Urinary bladder (tissue), 4 donors: ENCODE data around the gene MOB4. TPM values are rescaled to one million over a fixed set of nuclear protein-coding genes. Genes with fewer than 3 reads are reported as not detected.
"Not testable (repeated sequence)": the region's sequence is repeated elsewhere in the genome, so short reads cannot be mapped to it uniquely, and the experiment has no call there.

Experiments
- DNase-seq: peaks from one replicate; pipeline ENCODE4 v3.0.0-alpha.2; 2015; ENCODE audit errors: extremely low spot score
- H3K27ac ChIP-seq: one replicate; pipeline ENCODE4 v1.5.1; 2013; ENCODE audit warnings: low read depth, mild to moderate bottlenecking, moderate library complexity
- H3K36me3 ChIP-seq: one replicate; pipeline ENCODE4 v1.6.1; 2013; ENCODE audit warnings: mild to moderate bottlenecking, moderate library complexity; ENCODE audit not compliant: insufficient read depth
- H3K4me1 ChIP-seq: one replicate; pipeline ENCODE4 v1.6.1; 2013; ENCODE audit warnings: mild to moderate bottlenecking, moderate library complexity; ENCODE audit not compliant: insufficient read depth
- H3K4me3 ChIP-seq: one replicate; pipeline ENCODE4 v1.5.1; 2013; ENCODE audit warnings: low read depth, low read length
- WGBS: extraction: QIAGEN DNeasy Blood & Tissue Kit; methylation state at CpG from one replicate; pipeline ENCODE4 v1.1.7; 2013; 5-methylcytosine and 5-hydroxymethylcytosine counted together
- polyA plus RNA-seq: library from polyadenylated mRNA; stranded (reverse); fragments of 200-250 nt; gene quantifications from one replicate; pipeline ENCODE4 v1.2.3, GENCODE V29; 2013
- small RNA-seq: library from RNA; depleted of rRNA; stranded (forward); fragments of <200 nt; gene quantifications from one replicate; pipeline ENCODE3, GENCODE V24; 2014
- total RNA-seq: library from RNA; depleted of rRNA; stranded (reverse); fragments of >200 nt; gene quantifications from one replicate; pipeline ENCODE4 v1.2.3, GENCODE V29; 2014
- donor health status: healthy with polysubstance abuse.
- donor health status: healthy.

Gene MOB4
- total and polyA plus RNA-seq, 2 donors, result 41.2 to 67.7 TPM

- H3K27ac ChIP-seq, H3K4me1 ChIP-seq, DNase-seq, H3K36me3 ChIP-seq, H3K4me3 ChIP-seq: not testable (repeated sequence)
- 71% methylated on average over 2 of the region's 2 CpGs for WGBS
These were observed 62.4 kb downstream of the MOB4 start for GRCh38 chr2:197578294-197578693.

- not testable (repeated sequence) for H3K4me1 ChIP-seq, H3K4me3 ChIP-seq, H3K36me3 ChIP-seq, DNase-seq, H3K27ac ChIP-seq
- 96% methylated on average over 3 of the region's 3 CpGs for WGBS
These were observed 64.3 kb downstream of the MOB4 start for GRCh38 chr2:197580166-197580565.

- H3K36me3 ChIP-seq, H3K4me3 ChIP-seq, H3K27ac ChIP-seq, H3K4me1 ChIP-seq, DNase-seq: not testable (repeated sequence)
- 90% methylated on average over 7 of the region's 7 CpGs for WGBS
These were observed 71.4 kb downstream of the MOB4 start for GRCh38 chr2:197587255-197587654.

- WGBS, result 93% methylated on average over 32 of the region's 32 CpGs
- no peak for DNase-seq
These were observed 75.6 kb downstream of the MOB4 start for GRCh38 chr2:197591339-197592072.

GRCh38 chr2:197596766-197597165, 80.9 kb downstream of the MOB4 start:
- Histone ChIP-seq H3K36me3 (no peaks in the 10 kb centered on the region), H3K4me1 (no peaks in the 10 kb centered on the region), H3K4me3 (no peak overlapping the region), H3K27ac (no peak overlapping the region)
- DNase-seq, result no peak
- WGBS, result 27% methylated on average over 1 of the region's 1 CpG

More at GRCh38 chr2:197591339-197592072, 75.6 kb downstream of the MOB4 start:
- no peak overlapping the region for H3K4me3 ChIP-seq
- no peaks in the 10 kb centered on the region for H3K36me3 ChIP-seq
- H3K27ac ChIP-seq, result no peak overlapping the region
- no peaks in the 10 kb centered on the region for H3K4me1 ChIP-seq

- H3K36me3 ChIP-seq, result no peaks in the 10 kb centered on the region
- 62% methylated on average over 4 of the region's 4 CpGs for WGBS
- no peaks in the 10 kb centered on the region for H3K4me1 ChIP-seq
- H3K27ac ChIP-seq, result no peak overlapping the region
- no peak for DNase-seq
- no peak overlapping the region for H3K4me3 ChIP-seq
These were observed 81.3 kb downstream of the MOB4 start for GRCh38 chr2:197597166-197597565.

- no peaks in the 10 kb centered on the region for H3K4me1 ChIP-seq
- H3K27ac ChIP-seq, result no peak overlapping the region
- H3K4me3 ChIP-seq, result no peak overlapping the region
- DNase-seq, result no peak
- WGBS, result 95% methylated on average over 5 of the region's 5 CpGs
- H3K36me3 ChIP-seq, result no peaks in the 10 kb centered on the region
These were observed 82.6 kb downstream of the MOB4 start for GRCh38 chr2:197598450-197598849.

GRCh38 chr2:197599285-197599965, 83.6 kb downstream of the MOB4 start:
- Histone ChIP-seq H3K4me1 (no peaks in the 10 kb centered on the region), H3K36me3 (no peaks in the 10 kb centered on the region), H3K27ac (peak overlapping the region; percentile 25), H3K4me3 (no peak overlapping the region)
- WGBS, result 48% methylated on average over 11 of the region's 11 CpGs
- no peak for DNase-seq

- no peaks in the 10 kb centered on the region for H3K36me3 ChIP-seq
- no peaks in the 10 kb centered on the region for H3K4me1 ChIP-seq
- DNase-seq, result no peak
- H3K4me3 ChIP-seq, result no peak overlapping the region
- 89% methylated on average over 5 of the region's 5 CpGs for WGBS
- H3K27ac ChIP-seq, result no peak overlapping the region
These were observed 84.4 kb downstream of the MOB4 start for GRCh38 chr2:197600306-197600705.

- Histone ChIP-seq H3K4me3 (no peak overlapping the region), H3K27ac (no peak overlapping the region), H3K36me3 (no peaks in the 10 kb centered on the region), H3K4me1 (no peaks in the 10 kb centered on the region)
- DNase-seq, result no peak
- 87% methylated on average over 2 of the region's 2 CpGs for WGBS
These were observed 85.9 kb downstream of the MOB4 start for GRCh38 chr2:197601726-197602125.

Small RNA genes lying within 50 kb of the gene (small RNA-seq; reads per million reads assigned to genes)
- gene AC020550.1, result not detected

Other genes with a start within 250 kb of the MOB4 start
- 39.4 TPM for gene ANKRD44, start 205.3 kb upstream of the MOB4 start, total RNA-seq
- 17.5 TPM for gene ANKRD44, start 205.3 kb upstream of the MOB4 start, polyA plus RNA-seq
- gene SF3B1, start 81.0 kb upstream of the MOB4 start, total RNA-seq, result 622 TPM
- 136 TPM for gene SF3B1, start 81.0 kb upstream of the MOB4 start, polyA plus RNA-seq
- 29.5 TPM for gene COQ10B, start 62.5 kb upstream of the MOB4 start, total RNA-seq
- gene COQ10B, start 62.5 kb upstream of the MOB4 start, polyA plus RNA-seq, result 27.4 TPM
- 143 TPM for gene HSPD1, start 16.2 kb upstream of the MOB4 start, total RNA-seq
- gene HSPD1, start 16.2 kb upstream of the MOB4 start, polyA plus RNA-seq, result 158 TPM
- 60.7 TPM for gene HSPE1, start 15.7 kb upstream of the MOB4 start, total RNA-seq
- 113 TPM for gene HSPE1, start 15.7 kb upstream of the MOB4 start, polyA plus RNA-seq
- 37.4 TPM for gene RFTN2, start 159.5 kb downstream of the MOB4 start, total RNA-seq
- 4.0 TPM for gene RFTN2, start 159.5 kb downstream of the MOB4 start, polyA plus RNA-seq
- 3.8 TPM for gene MARS2, start 189.3 kb downstream of the MOB4 start, total RNA-seq
- gene MARS2, start 189.3 kb downstream of the MOB4 start, polyA plus RNA-seq, result 3.7 TPM